ENCODE measurements around the gene PROX1.

GRCh38 chr1:213962508-213962907 is 25.3 kb upstream of the PROX1 start:
- no peak for TF ChIP-seq POLR2AphosphoS5 (IDR thresholded peaks at IDR 0.05; ENCODE audit: low read depth)
- no peak for TF ChIP-seq CTCF (IDR thresholded peaks at IDR 0.05; ENCODE audit: insufficient read depth, low read length)
- no peak for TF ChIP-seq REST (IDR thresholded peaks at IDR 0.05; ENCODE audit: insufficient replicate concordance, low read depth)
- no peak for TF ChIP-seq GABPA (IDR thresholded peaks at IDR 0.05; ENCODE audit: low read depth)
- no peak for TF ChIP-seq SPI1 (IDR thresholded peaks at IDR 0.05; ENCODE audit: borderline replicate concordance, low read depth)
